NCI-H1694 (cell line): ENCODE data around the gene CDK6.

Experiments
- DNase-seq: peaks from one replicate; lab custom pipeline; 2025; lab: John Stamatoyannopoulos, UW

CDK6 gene

GRCh38 chr7:92586403-92586802, 250.0 kb downstream of the CDK6 start:
- DNase-seq, result no peak

GRCh38 chr7:92584953-92585352, 251.4 kb downstream of the CDK6 start:
- no peak for DNase-seq

GRCh38 chr7:92582948-92583347, 253.4 kb downstream of the CDK6 start:
- DNase-seq, result no peak

DNA sequence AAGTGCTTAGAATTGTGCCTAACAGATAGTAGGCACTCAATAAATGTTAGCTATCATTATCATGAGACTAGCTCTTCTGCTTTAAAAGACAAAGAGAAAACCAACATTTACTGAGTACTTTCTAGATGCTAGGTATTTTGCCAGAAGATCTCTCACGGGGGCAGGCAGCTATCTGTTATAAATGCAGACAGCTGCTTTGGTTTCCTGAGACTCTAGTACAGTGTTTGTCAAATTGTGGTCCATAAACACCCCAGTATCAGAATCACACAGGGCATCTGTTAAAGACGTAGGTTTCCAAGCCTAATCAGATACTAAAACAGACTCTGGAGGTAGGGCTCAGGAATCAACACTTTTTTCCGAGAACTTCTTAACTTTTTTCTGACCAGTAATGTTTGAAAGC, 260.1 kb downstream of the CDK6 start:
- no peak for DNase-seq

DNA sequence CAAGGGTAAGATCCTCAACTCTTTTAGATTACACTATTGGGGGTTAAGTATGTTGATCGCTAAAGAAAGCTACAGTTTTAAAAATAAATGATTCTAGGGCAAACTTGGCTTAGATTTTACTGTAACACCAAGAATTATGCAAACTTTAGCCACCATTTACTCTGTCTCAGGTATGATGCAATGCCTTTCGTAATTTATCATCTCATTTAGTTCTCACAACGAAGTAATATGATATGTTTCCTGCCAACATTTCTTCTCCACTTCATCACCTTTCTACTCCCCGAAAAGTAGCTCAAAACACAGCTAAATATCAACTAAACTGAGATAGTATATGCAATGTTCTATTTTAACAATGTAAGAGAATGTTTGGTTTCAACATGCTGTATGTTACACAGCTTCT, 267.2 kb downstream of the CDK6 start:
- DNase-seq, result no peak

DNA sequence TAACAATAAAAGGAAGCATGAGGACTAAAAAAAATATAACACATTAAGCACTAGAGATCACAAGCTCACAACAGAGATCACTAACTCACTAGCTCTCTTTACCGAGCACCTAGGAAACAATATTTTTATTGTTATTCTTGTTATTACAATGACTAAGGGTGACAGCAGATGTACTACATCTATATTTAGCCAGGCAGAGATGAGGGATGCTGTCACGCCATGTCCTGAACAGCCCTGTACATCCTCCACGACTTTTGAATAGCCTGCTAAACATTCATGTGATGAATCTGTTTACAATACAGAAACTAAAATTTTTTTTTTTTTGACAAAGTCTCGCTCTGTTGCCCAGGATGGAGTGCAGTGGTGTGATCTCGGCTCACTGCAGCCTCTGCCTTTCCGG, 268.9 kb downstream of the CDK6 start:
- no peak for DNase-seq

DNA sequence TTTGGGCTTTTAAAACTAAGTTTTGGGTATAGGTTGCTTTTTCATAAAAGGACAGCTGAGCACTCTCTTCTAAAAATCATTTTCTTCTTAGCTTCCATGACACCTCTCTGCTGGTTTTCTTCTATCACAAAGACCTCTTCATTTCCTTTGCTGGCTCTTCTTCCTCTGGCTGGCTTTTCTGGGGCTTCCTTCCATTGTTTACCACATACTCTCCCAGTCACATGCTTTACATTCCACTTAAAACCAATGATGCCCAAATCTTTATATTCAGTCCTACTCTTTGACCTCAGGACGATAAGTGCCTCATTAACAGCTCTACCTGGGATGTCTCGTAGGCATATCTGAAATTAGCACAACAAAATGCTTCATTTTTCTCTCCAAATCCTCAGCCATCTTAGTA, 273.0 kb downstream of the CDK6 start:
- no peak for DNase-seq

DNA sequence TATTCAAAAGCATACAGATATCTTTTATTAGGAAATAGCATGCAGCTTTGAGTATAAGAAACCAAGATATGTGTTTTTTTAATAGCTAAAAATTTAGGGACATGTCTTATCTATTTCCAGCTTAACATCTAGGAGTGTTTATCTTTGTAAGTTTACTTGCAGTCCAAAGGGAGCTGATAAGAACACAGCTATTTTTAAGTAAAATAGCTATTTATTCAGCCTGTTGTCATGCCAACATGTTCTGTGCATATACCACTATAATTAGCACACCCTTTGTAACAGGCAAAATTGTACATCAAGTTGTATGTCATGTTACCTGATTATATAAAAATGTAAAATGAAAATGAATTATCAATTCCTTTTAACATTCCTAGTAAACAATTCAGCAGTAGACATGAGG, 275.8 kb downstream of the CDK6 start:
- DNase-seq, result no peak

GRCh38 chr7:92557808-92558362, 278.5 kb downstream of the CDK6 start:
- DNase-seq, result no peak

DNA sequence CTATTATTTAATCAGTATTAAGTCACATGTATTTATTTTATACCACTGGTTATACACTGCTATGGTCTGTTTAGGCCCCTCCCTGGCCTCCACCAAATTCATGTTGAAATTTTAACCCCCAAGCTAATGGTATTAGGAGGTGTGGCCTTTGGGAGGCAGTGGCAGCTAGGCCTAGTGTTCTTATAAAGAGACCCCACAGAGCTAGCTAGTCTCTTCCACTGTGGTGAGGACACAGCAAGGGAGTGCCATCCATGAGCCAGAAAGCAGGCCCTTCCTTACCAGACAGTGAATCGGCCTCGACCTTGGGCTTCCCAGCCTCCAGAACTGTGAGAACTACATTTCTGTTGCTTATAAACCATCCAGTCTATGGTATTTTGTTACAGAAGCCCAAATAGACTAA, 279.1 kb downstream of the CDK6 start:
- no peak for DNase-seq
